HepG2 (cell line): ENCODE data around the gene SRR. TPM values are rescaled to one million over a fixed set of nuclear protein-coding genes. Genes with fewer than 3 reads are reported as not detected.

Experiments
- ATAC-seq: fragments of 200-7000 bp; cut with Tn5 transposase; 3 replicates; pipeline ENCODE4 v1.9.1; 2020; ENCODE audit warnings: mild to moderate bottlenecking, moderate library complexity
- BruUV-seq: library from RNA; stranded (reverse); fragments of 400-500 nt; replicated peaks from 2 replicates; lab custom pipeline; 2021; lab: Mats Ljungman, UMichigan
- CTCF ChIA-PET: fragments of 300-600 bp; formaldehyde crosslinking; extraction: SDS; loops from one replicate; lab custom pipeline; 2021; ENCODE audit warnings: low total read pairs, inconsistent platforms, low intra/inter-chr PET ratio; lab: Yijun Ruan, JAX
- POLR2A ChIA-PET: fragments of 350-600 bp; sonication (Branson Sonifier 250); formaldehyde crosslinking; loops from one replicate; lab custom pipeline; 2020; ENCODE audit warnings: antibody characterized with exemption, inconsistent platforms; lab: Yijun Ruan, JAX
- DNase-seq: peaks from one replicate; pipeline ENCODE4 v3.0.0-alpha.2; 2015; ENCODE audit warnings: low spot score
- FAIRE-seq: peaks from 3 replicates; lab custom pipeline; 2011; peaks lifted over from hg19 to GRCh38; lab: Jason Lieb, UNC
- H2AFZ ChIP-seq: one replicate; pipeline ENCODE4 v1.6.1; 2011; ENCODE audit warnings: low read length, inconsistent platforms
- H3K27ac ChIP-seq: fragments of 300-600 bp; 3 replicates; pipeline ENCODE4 v1.8.0; 2011; ENCODE audit warnings: mixed run types, mild to moderate bottlenecking, mixed read lengths, low read length, inconsistent platforms; ENCODE audit not compliant: insufficient read depth; ENCODE audit errors: extremely low read length
- H3K27me3 ChIP-seq, 2 experiments: fragments of 200-600 bp in 1 of 2; 2 replicates in 1 of 2; 3 replicates in 1 of 2; pipeline versions ENCODE4 v1.6.0 to v1.8.0; 2011; ENCODE audit warnings: low read length in 2 of 2, mild to moderate bottlenecking in 2 of 2, moderate library complexity in 2 of 2, inconsistent platforms in 1 of 2; ENCODE audit not compliant: insufficient read depth in 2 of 2, control insufficient read depth in 1 of 2
- H3K36me3 ChIP-seq, 2 experiments: fragments of 200-600 bp in 1 of 2; replicated peaks in 1 of 2; 2 replicates in 1 of 2; 3 replicates in 1 of 2; pipeline versions ENCODE4 v1.5.1 to v1.8.0; 2011; ENCODE audit warnings: low read length in 2 of 2, inconsistent platforms in 1 of 2; ENCODE audit not compliant: insufficient read depth in 2 of 2, control insufficient read depth in 1 of 2
- H3K4me1 ChIP-seq: 2 replicates; pipeline ENCODE4 v1.5.1; 2012; ENCODE audit warnings: low read length, inconsistent platforms; ENCODE audit not compliant: insufficient read depth
- H3K4me2 ChIP-seq: 2 replicates; pipeline ENCODE4 v1.6.0; 2011; ENCODE audit warnings: low read depth, low read length, inconsistent platforms
- H3K4me3 ChIP-seq, 3 experiments: fragments of 200-600 bp in 1 of 3; sonication (generic), shearing (Covaris generic) in 1 of 3; replicated peaks in 1 of 3; 2 replicates each; pipeline ENCODE4 v1.5.1; 2011 to 2016; ENCODE audit warnings: low read length in 3 of 3, inconsistent platforms in 2 of 3, low read depth in 2 of 3, mild to moderate bottlenecking in 2 of 3, control low read depth in 1 of 3, mixed read lengths in 1 of 3; ENCODE audit not compliant: insufficient read depth in 1 of 3
- H3K79me2 ChIP-seq: one replicate; pipeline ENCODE4 v1.6.1; 2011; ENCODE audit warnings: low read length, inconsistent platforms; ENCODE audit not compliant: insufficient read depth
- H3K9ac ChIP-seq: 2 replicates; pipeline ENCODE4 v1.6.0; 2011; ENCODE audit warnings: mild to moderate bottlenecking, low read depth, low read length, inconsistent platforms; ENCODE audit not compliant: insufficient read depth
- H3K9me3 ChIP-seq: 2 replicates; pipeline ENCODE4 v1.5.1; 2012; ENCODE audit warnings: mild to moderate bottlenecking, low read length
- H4K20me1 ChIP-seq: 2 replicates; pipeline ENCODE4 v1.6.0; 2011; ENCODE audit warnings: inconsistent platforms, mild to moderate bottlenecking, low read length, moderate library complexity; ENCODE audit not compliant: insufficient read depth
- ERF ChIP-seq: IDR thresholded peaks from 2 replicates; pipeline ENCODE4 v1.6.1; 2018; ENCODE audit warnings: missing biosample characterization, missing genetic modification reagents
- FOXK1 ChIP-seq: sonication (generic); formaldehyde crosslinking; IDR thresholded peaks from 2 replicates; pipeline ENCODE4 v1.4.0; 2020; ENCODE audit warnings: low read depth, missing genetic modification reagents, borderline replicate concordance
- HNRNPH1 ChIP-seq: fragments of 200-400 bp; formaldehyde crosslinking; optimal IDR thresholded peaks from 2 replicates; pipeline ENCODE3; 2017; ENCODE audit warnings: mild to moderate bottlenecking, low read depth, low read length
- MLLT10 ChIP-seq: sonication (generic); formaldehyde crosslinking; IDR thresholded peaks from 2 replicates; pipeline ENCODE4 v1.4.0; 2020; ENCODE audit warnings: missing genetic modification reagents
- SIN3A ChIP-seq: IDR thresholded peaks from 2 replicates; pipeline ENCODE4 v1.6.1; 2011; ENCODE audit warnings: low read depth, mild to moderate bottlenecking, control low read depth, low read length, borderline replicate concordance
- TBL1XR1 ChIP-seq: fragments of 150-350 bp; IDR thresholded peaks from 2 replicates; pipeline ENCODE4 v1.6.1; 2014; ENCODE audit warnings: borderline replicate concordance, low read length; ENCODE audit not compliant: partially characterized antibody
- ZNF101 ChIP-seq: sonication (generic); formaldehyde crosslinking; IDR thresholded peaks from 2 replicates; pipeline ENCODE4 v1.4.0; 2020; ENCODE audit warnings: mild to moderate bottlenecking, low read depth, missing genetic modification reagents, borderline replicate concordance
- ZNF264 ChIP-seq: sonication (generic); formaldehyde crosslinking; IDR thresholded peaks from 2 replicates; pipeline ENCODE4 v1.4.0; 2020; ENCODE audit warnings: missing genetic modification reagents
- ZNF598 ChIP-seq: sonication (generic); formaldehyde crosslinking; IDR thresholded peaks from 2 replicates; pipeline ENCODE4 v1.5.1; 2020; ENCODE audit warnings: mild to moderate bottlenecking, missing genetic modification reagents, borderline replicate concordance
- ZSCAN9 ChIP-seq: IDR thresholded peaks from 2 replicates; pipeline ENCODE4 v1.6.1; 2016; ENCODE audit warnings: borderline replicate concordance
- WGBS: methylation state at CpG from one replicate; pipeline ENCODE4 v1.1.6; 2017; ENCODE audit warnings: low lambda C conversion rate; 5-methylcytosine and 5-hydroxymethylcytosine counted together
- in situ Hi-C: cut with HindIII; loops from 2 replicates; pipeline ENCODE4 v1.10.0; 2017; ENCODE audit warnings: low pct_unique_long_range_greater_than_20kb; ENCODE audit not compliant: extremely low pct_ligation_motif_present
- intact Hi-C: fragments of 100-400 bp; cut with micrococcal nuclease; formaldehyde crosslinking; loops from one replicate; pipeline ENCODE4 v1.10.0; 2022; ENCODE audit not compliant: unreplicated experiment
- polyA plus RNA-seq, 8 experiments: library from polyadenylated mRNA; depleted of rRNA in 3 of 8; stranded (reverse) in 7 of 8; unstranded in 1 of 8; fragments of >200 nt; fragmentation: Illumina TruSeq in 4 of 8; extraction: Trizol in 4 of 8; gene quantifications; 2 replicates each; pipeline versions ENCODE4 v1.2.1 to v1.2.3, GENCODE V29; 2011 to 2016; ENCODE audit warnings: low read depth in 4 of 8, missing spikeins in 1 of 8, mixed read lengths in 1 of 8; ENCODE audit not compliant: insufficient read depth in 1 of 8
- total RNA-seq, 5 experiments: library from RNA; depleted of rRNA; stranded (reverse); fragments of >200 nt; fragmentation: Illumina TruSeq; extraction: Trizol; gene quantifications; 2 replicates each; pipeline ENCODE4 v1.2.3, GENCODE V29; 2016; ENCODE audit warnings: low read depth in 1 of 5
- TF ChIP-seq, protein P1 (sequence below): sonication (generic); formaldehyde crosslinking; IDR thresholded peaks from 2 replicates; pipeline ENCODE4 v1.5.1; 2020; ENCODE audit warnings: mild to moderate bottlenecking, missing genetic modification reagents, borderline replicate concordance
- TF ChIP-seq, protein P2 (sequence below): sonication (generic); formaldehyde crosslinking; IDR thresholded peaks from 2 replicates; pipeline ENCODE4 v1.4.0; 2020; ENCODE audit warnings: mild to moderate bottlenecking, missing genetic modification reagents

SRR gene
- total and polyA plus RNA-seq, 2 of the 13 experiments (the other 11 are each of a cell fraction or from before 2014, with no cell fraction given) = 3.6 to 7.8 TPM

DNA sequence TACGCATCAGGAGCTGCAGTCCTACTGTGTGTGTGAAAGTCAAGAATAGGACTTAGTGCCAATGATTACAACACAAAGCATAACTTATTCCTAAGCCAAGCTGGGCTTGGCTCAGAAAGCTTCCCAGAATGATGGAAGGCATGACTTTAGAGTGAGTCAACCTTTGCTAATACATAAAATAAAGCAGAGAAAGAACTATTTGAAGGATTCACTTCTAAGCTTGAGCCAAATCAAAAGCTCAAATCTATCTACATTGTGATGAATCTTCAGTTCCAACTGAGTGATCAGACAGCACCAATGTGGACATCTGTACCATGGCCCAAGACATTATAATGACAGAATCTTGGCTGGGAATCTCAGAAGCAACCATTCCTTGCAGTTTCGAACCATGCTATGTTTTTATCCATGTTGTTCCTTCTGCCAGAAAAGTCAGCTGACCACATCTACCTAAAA, 41.6 kb upstream of the SRR start:
- Histone ChIP-seq H3K4me2 (no peak overlapping the region), H3K9me3 (no peaks in the 10 kb centered on the region), H3K36me3 (peaks cover 7 to 32% of the 10 kb centered on the region in 2 experiments; a peak in 4 of 5 replicates), H3K4me1 (no peaks in the 10 kb centered on the region), H3K79me2 (no peaks in the 10 kb centered on the region), H4K20me1 (no peaks in the 10 kb centered on the region), H3K9ac (no peak overlapping the region), H3K27ac (no peak overlapping the region), H3K27me3 (no peaks in the 10 kb centered on the region), H3K4me3 (no peak overlapping the region), H2AFZ (no peak overlapping the region)
- intact Hi-C loops (no loop called here), in situ Hi-C loops (no loop called here)
- CTCF ChIA-PET = no interaction called here
- FAIRE-seq (no peak), ATAC-seq (no peak), DNase-seq (no peak)
- BruUV-seq = no TSS peak
- 100% methylated on average over 2 of the region's 2 CpGs for WGBS
- POLR2A ChIA-PET = no interaction called here
- TF ChIP-seq FOXK1 (no peak), ZNF264 (CRISPR knock-in tag) (no peak), HNRNPH1 (no peak), TBL1XR1 (no peak), ZNF598 (no peak), ZSCAN9 (no peak), SIN3A (no peak), ERF (CRISPR knock-in tag) (no peak), ZNF101 (CRISPR knock-in tag) (no peak), MLLT10 (CRISPR knock-in tag) (no peak)
- TF ChIP-seq, protein P1, sequence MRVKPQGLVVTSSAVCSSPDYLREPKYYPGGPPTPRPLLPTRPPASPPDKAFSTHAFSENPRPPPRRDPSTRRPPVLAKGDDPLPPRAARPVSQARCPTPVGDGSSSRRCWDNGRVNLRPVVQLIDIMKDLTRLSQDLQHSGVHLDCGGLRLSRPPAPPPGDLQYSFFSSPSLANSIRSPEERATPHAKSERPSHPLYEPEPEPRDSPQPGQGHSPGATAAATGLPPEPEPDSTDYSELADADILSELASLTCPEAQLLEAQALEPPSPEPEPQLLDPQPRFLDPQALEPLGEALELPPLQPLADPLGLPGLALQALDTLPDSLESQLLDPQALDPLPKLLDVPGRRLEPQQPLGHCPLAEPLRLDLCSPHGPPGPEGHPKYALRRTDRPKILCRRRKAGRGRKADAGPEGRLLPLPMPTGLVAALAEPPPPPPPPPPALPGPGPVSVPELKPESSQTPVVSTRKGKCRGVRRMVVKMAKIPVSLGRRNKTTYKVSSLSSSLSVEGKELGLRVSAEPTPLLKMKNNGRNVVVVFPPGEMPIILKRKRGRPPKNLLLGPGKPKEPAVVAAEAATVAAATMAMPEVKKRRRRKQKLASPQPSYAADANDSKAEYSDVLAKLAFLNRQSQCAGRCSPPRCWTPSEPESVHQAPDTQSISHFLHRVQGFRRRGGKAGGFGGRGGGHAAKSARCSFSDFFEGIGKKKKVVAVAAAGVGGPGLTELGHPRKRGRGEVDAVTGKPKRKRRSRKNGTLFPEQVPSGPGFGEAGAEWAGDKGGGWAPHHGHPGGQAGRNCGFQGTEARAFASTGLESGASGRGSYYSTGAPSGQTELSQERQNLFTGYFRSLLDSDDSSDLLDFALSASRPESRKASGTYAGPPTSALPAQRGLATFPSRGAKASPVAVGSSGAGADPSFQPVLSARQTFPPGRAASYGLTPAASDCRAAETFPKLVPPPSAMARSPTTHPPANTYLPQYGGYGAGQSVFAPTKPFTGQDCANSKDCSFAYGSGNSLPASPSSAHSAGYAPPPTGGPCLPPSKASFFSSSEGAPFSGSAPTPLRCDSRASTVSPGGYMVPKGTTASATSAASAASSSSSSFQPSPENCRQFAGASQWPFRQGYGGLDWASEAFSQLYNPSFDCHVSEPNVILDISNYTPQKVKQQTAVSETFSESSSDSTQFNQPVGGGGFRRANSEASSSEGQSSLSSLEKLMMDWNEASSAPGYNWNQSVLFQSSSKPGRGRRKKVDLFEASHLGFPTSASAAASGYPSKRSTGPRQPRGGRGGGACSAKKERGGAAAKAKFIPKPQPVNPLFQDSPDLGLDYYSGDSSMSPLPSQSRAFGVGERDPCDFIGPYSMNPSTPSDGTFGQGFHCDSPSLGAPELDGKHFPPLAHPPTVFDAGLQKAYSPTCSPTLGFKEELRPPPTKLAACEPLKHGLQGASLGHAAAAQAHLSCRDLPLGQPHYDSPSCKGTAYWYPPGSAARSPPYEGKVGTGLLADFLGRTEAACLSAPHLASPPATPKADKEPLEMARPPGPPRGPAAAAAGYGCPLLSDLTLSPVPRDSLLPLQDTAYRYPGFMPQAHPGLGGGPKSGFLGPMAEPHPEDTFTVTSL (CRISPR knock-in tag) = no peak
- TF ChIP-seq, protein P2, sequence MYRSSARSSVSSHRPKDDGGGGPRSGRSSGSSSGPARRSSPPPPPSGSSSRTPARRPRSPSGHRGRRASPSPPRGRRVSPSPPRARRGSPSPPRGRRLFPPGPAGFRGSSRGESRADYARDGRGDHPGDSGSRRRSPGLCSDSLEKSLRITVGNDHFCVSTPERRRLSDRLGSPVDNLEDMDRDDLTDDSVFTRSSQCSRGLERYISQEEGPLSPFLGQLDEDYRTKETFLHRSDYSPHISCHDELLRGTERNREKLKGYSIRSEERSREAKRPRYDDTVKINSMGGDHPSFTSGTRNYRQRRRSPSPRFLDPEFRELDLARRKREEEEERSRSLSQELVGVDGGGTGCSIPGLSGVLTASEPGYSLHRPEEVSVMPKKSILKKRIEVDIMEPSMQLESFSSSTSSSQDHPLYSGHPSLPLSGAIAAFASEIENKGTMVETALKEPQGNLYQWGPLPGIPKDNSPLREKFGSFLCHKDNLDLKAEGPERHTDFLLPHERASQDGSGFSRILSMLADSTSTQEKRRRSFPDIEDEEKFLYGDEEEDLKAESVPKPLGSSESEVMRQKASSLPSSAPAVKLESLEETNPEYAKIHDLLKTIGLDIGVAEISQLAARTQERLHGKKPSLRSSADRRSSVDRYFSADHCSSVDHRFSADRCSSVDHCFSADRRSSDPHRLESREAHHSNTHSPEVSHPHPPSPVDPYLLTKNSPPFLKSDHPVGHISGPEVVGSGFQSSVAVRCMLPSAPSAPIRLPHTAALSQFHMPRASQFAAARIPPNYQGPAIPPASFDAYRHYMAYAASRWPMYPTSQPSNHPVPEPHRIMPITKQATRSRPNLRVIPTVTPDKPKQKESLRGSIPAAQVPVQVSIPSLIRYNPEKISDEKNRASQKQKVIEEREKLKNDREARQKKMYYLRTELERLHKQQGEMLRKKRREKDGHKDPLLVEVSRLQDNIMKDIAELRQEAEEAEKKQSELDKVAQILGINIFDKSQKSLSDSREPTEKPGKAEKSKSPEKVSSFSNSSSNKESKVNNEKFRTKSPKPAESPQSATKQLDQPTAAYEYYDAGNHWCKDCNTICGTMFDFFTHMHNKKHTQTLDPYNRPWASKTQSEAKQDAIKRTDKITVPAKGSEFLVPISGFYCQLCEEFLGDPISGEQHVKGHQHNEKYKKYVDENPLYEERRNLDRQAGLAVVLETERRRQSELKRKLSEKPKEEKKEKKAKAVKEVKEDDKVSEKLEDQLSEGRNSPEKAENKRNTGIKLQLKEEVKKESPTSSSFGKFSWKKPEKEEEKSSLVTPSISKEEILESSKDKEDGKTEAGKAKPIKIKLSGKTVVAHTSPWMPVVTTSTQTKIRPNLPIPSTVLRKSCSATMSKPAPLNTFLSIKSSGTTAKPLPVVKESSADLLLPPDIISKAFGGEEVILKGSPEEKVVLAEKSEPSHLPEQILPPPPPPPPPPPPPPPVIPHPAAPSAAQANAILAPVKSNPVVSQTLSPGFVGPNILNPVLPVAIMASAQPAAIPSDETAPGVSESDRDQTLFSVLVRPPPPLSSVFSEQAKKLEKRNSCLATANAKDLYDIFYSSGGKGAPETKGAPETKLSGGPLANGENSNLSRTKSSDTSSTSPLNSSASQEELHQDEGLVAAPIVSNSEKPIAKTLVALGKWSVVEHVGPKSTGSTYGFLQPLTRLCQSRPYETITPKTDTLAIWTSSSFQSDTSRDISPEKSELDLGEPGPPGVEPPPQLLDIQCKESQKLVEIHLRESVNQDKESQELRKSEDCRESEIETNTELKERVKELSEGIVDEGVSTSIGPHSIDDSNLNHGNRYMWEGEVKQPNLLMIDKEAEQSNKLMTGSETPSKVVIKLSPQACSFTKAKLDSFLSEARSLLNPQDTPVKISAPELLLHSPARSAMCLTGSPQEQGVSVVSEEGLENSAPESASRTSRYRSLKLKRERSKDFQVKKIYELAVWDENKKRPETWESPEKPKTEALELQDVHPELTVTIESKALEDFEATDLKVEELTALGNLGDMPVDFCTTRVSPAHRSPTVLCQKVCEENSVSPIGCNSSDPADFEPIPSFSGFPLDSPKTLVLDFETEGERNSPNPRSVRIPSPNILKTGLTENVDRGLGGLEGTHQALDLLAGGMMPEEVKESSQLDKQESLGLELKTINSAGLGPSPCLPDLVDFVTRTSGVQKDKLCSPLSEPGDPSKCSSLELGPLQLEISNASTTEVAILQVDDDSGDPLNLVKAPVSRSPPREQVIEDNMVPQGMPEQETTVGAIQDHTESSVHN (CRISPR knock-in tag) = no peak
